HG03521 (cell line): ENCODE measurements around the gene TMEM200B.
"Not testable (repeated sequence)": the region's sequence is repeated elsewhere in the genome, so short reads cannot be mapped to it uniquely, and the experiment has no call there.

Experiments used
- ATAC-seq: cut with Tn5 transposase; IDR thresholded peaks from one replicate; pipeline ENCODE4 v1.9.1; 2021; ENCODE audit warnings: mild to moderate bottlenecking, moderate library complexity; ENCODE audit not compliant: unreplicated experiment

The TMEM200B gene

GRCh38 chr1:29136391-29136915 lies 12.8 kb upstream of the TMEM200B start:
- no peak for ATAC-seq

GRCh38 chr1:29134695-29135028 lies 11.0 kb upstream of the TMEM200B start:
- ATAC-seq = no peak

DNA sequence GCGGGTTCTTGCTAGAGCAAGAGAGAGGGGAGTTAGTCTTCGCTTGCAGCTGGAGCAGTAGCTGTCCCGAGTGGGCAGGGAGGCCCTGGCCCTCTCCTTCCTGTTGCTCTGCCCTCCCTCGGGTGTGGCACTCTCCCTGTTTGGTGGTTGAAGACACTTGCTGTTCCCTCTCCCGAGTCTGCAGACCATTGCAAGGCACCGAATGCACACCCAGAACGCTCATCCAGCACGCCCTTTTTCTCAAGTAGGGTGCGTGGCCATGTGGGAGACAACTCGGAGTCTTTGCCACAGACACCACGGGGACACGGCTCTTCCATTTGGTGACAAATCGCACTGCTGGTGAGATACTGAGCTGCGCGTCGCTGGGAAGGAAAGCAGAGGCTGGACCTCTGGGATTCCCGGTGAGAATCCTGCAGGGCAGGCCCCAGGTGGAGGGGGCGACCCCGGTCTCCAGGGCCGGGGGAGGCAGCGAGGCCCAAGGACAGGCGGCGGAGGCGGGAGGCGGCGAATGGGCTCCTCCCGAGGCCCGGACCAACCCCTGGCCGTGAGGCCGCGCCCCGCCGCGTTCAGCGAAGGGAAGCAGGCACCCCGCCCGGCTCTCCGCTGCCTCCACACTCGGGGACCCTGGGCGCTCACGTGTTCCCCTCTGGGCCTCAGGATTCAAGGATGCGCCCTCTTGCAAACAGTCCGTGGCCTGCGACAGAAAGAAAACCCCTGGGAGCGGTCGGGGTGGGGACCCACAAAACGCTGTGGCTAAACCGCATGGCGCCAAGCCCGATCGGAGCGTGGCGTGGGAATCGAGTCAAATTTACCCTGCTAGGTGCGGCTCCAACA lies 10.4 kb upstream of the TMEM200B start:
- ATAC-seq = no peak

DNA sequence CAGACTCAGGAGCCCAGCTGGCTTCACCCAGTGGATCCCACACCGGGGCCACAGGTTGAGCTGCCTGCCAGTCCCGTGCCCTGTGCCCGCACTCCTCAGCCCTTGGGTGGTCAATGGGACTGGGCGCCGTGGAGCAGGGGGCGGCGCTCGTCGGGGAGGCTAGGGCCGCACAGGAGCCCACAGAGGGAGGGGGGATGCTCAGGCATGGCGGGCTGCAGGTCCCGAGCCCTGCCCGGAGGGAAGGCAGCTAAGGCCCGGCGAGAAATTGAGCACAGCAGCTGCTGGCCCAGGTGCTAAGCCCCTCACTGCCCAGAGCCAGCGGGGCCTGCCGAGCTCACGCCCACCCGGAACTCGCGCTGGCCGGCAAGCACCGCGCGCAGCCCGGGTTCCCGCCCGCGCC lies 7.4 kb upstream of the TMEM200B start:
- not testable (repeated sequence) for ATAC-seq

DNA sequence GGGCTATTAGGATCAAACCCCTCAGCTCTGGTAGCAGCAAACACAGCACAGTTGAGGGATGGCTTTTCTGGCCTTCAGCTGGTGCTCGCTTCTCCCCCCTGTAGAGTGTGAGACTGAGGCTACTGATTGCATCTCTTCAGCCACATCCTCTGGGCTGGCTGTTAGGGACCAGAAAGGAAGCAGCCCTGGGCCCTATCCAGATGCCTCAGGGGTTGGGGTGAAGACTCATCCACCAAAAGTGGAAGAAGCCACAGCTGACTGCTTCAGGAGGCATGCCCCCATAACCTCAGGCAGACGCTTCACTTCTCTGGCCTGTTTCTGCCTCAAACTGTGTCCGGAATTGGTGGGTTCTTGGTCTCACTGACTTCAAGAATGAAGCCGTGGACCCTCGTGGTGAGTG lies 6.2 kb upstream of the TMEM200B start:
- ATAC-seq = no peak

- ATAC-seq = no peak
Observed at GRCh38 chr1:29128739-29129138, 5.0 kb upstream of the TMEM200B start.

DNA sequence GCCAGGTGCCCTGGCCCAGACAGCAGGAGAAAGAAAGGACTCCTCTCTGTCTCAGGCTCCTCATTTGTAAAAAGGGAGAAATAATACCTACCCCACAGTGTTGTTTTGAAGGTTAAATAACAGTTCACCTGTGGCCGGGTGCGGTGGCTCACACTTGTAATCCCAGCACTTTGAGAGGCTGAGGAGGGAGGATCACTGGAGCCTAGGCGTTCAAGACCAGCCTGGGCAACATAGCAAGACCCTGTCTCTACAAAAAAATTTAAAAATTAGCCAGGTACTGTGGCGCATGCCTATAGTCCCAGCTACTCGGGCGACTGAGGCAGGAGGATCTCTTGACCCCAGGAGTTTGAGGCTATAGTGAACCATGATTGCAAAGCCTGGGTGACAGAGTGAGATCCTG lies 2.5 kb upstream of the TMEM200B start:
- no peak for ATAC-seq

- no peak for ATAC-seq
Observed at GRCh38 chr1:29125788-29126187, 2.1 kb upstream of the TMEM200B start.

- no peak for ATAC-seq
Observed at GRCh38 chr1:29125237-29125641, 1.5 kb upstream of the TMEM200B start.

DNA sequence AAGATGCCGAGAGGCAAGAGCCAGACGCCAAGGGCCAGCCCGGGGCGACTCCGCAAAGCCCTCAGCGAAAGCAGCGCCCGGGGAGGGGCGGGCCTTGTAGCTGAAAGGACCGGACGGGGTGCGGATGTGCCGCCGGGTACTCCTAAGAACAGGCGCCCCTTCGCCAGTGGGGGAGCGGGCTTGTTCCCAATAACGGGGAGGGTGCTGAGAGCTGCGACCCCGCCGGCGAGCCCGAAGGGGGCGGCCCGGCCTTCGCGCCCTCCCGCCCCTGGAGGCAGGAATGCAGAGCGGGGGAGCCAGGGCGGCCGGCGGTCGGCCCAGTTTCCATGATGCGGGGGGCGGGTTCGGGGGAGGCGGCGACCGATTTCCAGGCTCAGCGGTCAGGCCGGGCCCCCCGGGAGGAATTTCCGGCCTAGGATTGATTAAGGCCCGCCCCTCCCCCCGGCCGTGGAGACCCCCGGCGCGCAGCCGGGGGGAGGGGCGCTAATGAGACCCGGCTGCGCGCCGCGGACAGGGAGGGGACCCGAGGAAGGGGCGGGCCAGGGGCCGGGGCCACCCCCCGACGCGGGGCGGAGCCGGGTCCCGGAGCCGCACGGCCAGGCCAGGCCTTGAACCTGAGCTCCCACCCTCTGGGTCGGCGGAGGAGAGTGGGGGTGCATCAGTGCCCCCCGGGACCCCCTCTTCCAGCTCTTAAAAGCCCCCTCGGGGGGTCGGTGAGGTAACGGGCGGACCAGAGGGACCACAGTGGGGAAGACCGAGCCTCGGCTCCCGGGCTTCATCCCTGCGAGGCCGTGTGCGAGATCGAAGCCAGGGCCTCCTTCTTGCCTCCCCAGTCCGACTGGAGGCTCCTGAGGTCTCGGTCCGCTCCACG lies 898 bp upstream of the TMEM200B start:
- no peak for ATAC-seq

- ATAC-seq = no peak
Observed at GRCh38 chr1:29123053-29123886, 433 bp downstream of the TMEM200B start.

GRCh38 chr1:29122682-29123052 lies 1.0 kb downstream of the TMEM200B start:
- no peak for ATAC-seq

DNA sequence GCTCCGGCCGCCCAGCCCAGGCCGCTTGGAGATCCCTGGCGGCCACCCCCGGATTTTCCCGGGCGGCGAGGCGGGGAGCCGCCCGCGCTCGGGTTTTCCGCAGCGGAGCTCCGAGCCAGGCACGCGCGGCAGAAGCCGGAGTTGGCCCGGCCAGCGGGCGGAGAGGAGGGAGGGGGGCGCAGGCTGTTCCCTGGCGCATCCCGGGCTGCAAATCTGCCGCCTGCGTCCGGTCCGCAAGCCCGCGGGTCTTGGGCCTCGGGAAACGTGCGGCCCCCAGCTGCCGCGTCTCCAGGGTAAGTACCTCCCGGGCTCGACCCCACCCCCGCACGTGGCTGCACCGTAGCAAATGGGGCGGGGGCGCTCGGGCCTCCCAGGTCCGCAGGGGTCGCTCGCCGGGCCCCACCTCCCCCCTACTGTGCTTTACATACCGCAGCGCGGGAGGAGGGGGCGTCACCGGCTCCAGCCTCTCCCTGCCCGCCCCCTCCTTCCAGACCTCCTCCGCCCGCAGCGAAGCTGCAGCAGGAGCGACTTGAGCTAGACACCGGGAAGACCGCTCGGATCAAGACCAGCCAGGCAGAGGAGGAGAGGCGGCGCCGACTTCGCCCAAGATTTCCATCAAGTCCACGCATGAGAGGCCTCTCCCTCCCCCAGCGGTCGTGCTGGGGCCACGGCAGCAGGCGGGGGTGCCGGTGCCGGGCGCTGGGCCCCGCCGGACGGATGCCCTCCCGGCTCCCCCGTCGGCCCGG lies 1.6 kb downstream of the TMEM200B start:
- no peak for ATAC-seq

- ATAC-seq = no peak
Observed at GRCh38 chr1:29121516-29121935, 2.2 kb downstream of the TMEM200B start.

DNA sequence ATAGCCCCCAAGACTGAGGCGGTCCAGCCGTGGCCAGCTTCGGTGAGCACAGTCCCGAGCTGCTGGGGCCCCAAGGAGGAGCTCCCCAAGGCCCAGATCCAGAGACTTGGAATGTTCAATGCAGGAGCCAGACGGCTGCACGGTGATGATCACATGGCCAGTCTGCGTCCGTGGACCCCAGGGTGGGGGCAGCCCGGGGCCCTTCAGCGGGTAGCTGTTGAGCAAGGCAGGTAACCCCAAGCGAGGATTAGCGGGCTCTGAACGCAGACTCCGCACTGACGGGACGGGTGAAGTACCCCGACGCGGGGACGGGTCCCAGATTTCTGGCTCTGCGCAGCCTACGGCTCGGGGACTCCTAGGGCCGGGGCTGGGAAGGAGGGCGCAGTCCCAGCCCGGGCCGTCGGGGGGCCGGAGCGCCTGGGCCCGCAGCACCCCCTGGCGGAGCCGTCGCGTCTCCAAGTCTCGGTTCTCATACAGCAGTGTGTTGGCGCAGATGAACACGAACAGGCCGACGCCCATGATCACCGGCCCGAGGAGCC lies 2.7 kb downstream of the TMEM200B start:
- ATAC-seq = no peak

- no peak for ATAC-seq
Observed at GRCh38 chr1:29120367-29120766, 3.3 kb downstream of the TMEM200B start.

- ATAC-seq = no peak
Observed at GRCh38 chr1:29119121-29119929, 4.4 kb downstream of the TMEM200B start.

- no peak for ATAC-seq
Observed at GRCh38 chr1:29117381-29117780, 6.3 kb downstream of the TMEM200B start.

DNA sequence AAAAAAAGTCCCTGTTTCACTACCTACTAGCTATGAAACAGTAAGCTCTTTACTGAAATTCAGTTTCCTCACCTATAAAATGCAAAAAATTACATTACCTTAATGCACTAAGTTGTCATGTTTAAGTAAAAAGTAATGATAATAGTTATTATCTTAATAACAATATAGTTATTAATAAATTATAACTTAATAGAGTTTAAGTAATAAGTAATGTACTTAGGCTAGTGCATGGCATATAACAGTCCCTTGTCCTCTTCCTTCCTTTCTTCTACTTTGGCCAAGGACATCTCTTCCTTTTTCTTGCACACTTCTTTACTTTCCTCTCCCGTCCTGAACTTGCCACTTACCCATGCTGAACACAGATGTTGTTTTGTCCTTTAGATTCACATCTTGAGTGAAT lies 9.0 kb downstream of the TMEM200B start:
- no peak for ATAC-seq
